ENCODE measurements around the gene FAM83G. TPM values are rescaled to one million over a fixed set of nuclear protein-coding genes. Genes with fewer than 3 reads are reported as not detected.
A peak's percentile ranks its signal among the peaks of the same experiment; 100 is the strongest.

Gene FAM83G
- total RNA-seq, 1 donor from 2014 or later: 48.7 TPM

- H3K36me3 ChIP-seq (ENCODE audit: control insufficient read depth, insufficient read depth, low read length): no peaks in the 10 kb centered on the region
- H3K27me3 ChIP-seq (ENCODE audit: control insufficient read depth, insufficient read depth, low read length): no peaks in the 10 kb centered on the region
- TF ChIP-seq CTCF (IDR thresholded peaks at IDR 0.05; ENCODE audit: insufficient read depth, low read length, poor library complexity, severe bottlenecking): no peak
- peak overlapping the region; percentile 63 for H3K4me3 ChIP-seq (ENCODE audit: low read depth, low read length)
- no peak for DNase-seq (ENCODE audit: low read depth)
These were observed 782 bp downstream of the FAM83G start for GRCh38 chr17:19003543-19004420.

- H3K36me3 ChIP-seq (ENCODE audit: control insufficient read depth, insufficient read depth, low read length): no peaks in the 10 kb centered on the region
- H3K4me3 ChIP-seq (ENCODE audit: low read depth, low read length): peak overlapping the region; percentile 63
- no peak for DNase-seq (ENCODE audit: low read depth)
- no peaks in the 10 kb centered on the region for H3K27me3 ChIP-seq (ENCODE audit: control insufficient read depth, insufficient read depth, low read length)
- TF ChIP-seq CTCF (IDR thresholded peaks at IDR 0.05; ENCODE audit: insufficient read depth, low read length, poor library complexity, severe bottlenecking): no peak
These were observed 1.6 kb downstream of the FAM83G start for GRCh38 chr17:19002805-19003542.

- H3K4me3 ChIP-seq (ENCODE audit: low read depth, low read length): no peak overlapping the region
These were observed 2.5 kb downstream of the FAM83G start for GRCh38 chr17:19001907-19002590.

GRCh38 chr17:19000531-19001325 lies 3.8 kb downstream of the FAM83G start:
- H3K4me3 ChIP-seq (ENCODE audit: low read depth, low read length): no peak overlapping the region
- no peak for TF ChIP-seq CTCF (IDR thresholded peaks at IDR 0.05; ENCODE audit: insufficient read depth, low read length, poor library complexity, severe bottlenecking)
- H3K36me3 ChIP-seq (ENCODE audit: control insufficient read depth, insufficient read depth, low read length): peaks cover 1% of the 10 kb centered on the region
- no peaks in the 10 kb centered on the region for H3K27me3 ChIP-seq (ENCODE audit: control insufficient read depth, insufficient read depth, low read length)
- no peak for DNase-seq (ENCODE audit: low read depth)

More at GRCh38 chr17:19001907-19002590, 2.5 kb downstream of the FAM83G start:
- no peak for DNase-seq (ENCODE audit: low read depth)
- H3K27me3 ChIP-seq (ENCODE audit: control insufficient read depth, insufficient read depth, low read length): no peaks in the 10 kb centered on the region
- no peak for TF ChIP-seq CTCF (IDR thresholded peaks at IDR 0.05; ENCODE audit: insufficient read depth, low read length, poor library complexity, severe bottlenecking)
- H3K36me3 ChIP-seq (ENCODE audit: control insufficient read depth, insufficient read depth, low read length): peaks cover 1% of the 10 kb centered on the region

GRCh38 chr17:18999911-19000310 lies 4.7 kb downstream of the FAM83G start:
- peaks cover 1% of the 10 kb centered on the region for H3K36me3 ChIP-seq (ENCODE audit: control insufficient read depth, insufficient read depth, low read length)
- no peak overlapping the region for H3K4me3 ChIP-seq (ENCODE audit: low read depth, low read length)
- H3K27me3 ChIP-seq (ENCODE audit: control insufficient read depth, insufficient read depth, low read length): no peaks in the 10 kb centered on the region
- DNase-seq (ENCODE audit: low read depth): no peak
- no peak for TF ChIP-seq CTCF (IDR thresholded peaks at IDR 0.05; ENCODE audit: insufficient read depth, low read length, poor library complexity, severe bottlenecking)
